ENCODE measurements around the gene ZIC1.

The ZIC1 gene

GRCh38 chr3:147388700-147389580 is 20.2 kb upstream of the ZIC1 start:
- H3K27ac Mint-ChIP-seq, result peak overlapping the region; percentile 32 to 95 (median 90)
- no peaks in the 10 kb centered on the region for H3K36me3 Mint-ChIP-seq (ENCODE audit: low read depth)
- H3K4me3 Mint-ChIP-seq, result peak overlapping the region; percentile 33 to 66 (median 62)
- H3K4me1 Mint-ChIP-seq, result peaks cover 41% of the 10 kb centered on the region
- TF ChIP-seq CTCF (IDR thresholded peaks at IDR 0.05; ENCODE audit: unreplicated experiment in 3 of 3), result no peak
- H3K27me3 Mint-ChIP-seq (ENCODE audit: low read depth), result peaks cover 100% of the 10 kb centered on the region
- H3K9me3 Mint-ChIP-seq, result peaks cover 3% of the 10 kb centered on the region

- H3K27ac Mint-ChIP-seq, result peak overlapping the region; percentile 32 to 95 (median 90)
Measured at GRCh38 chr3:147389717-147390116, 19.4 kb upstream of the ZIC1 start.

GRCh38 chr3:147390589-147391569 is 18.3 kb upstream of the ZIC1 start:
- no peaks in the 10 kb centered on the region for H3K9me3 Mint-ChIP-seq
- H3K36me3 Mint-ChIP-seq (ENCODE audit: low read depth), result no peaks in the 10 kb centered on the region
- H3K4me3 Mint-ChIP-seq, result peak overlapping the region; percentile 89 to 94 (median 91)
- H3K4me1 Mint-ChIP-seq, result peaks cover 56% of the 10 kb centered on the region
- peak overlapping the region; percentile 94 to 99 (median 98) for H3K27ac Mint-ChIP-seq
- TF ChIP-seq CTCF (IDR thresholded peaks at IDR 0.05; ENCODE audit: unreplicated experiment in 3 of 3), result no peak
- peaks cover 100% of the 10 kb centered on the region for H3K27me3 Mint-ChIP-seq (ENCODE audit: low read depth)

More at GRCh38 chr3:147389717-147390116, 19.4 kb upstream of the ZIC1 start:
- Mint-ChIP-seq H3K9me3 (peaks cover 3% of the 10 kb centered on the region), H3K4me1 (peaks cover 44% of the 10 kb centered on the region), H3K27me3 (ENCODE audit: low read depth) (peaks cover 100% of the 10 kb centered on the region), H3K36me3 (ENCODE audit: low read depth) (no peaks in the 10 kb centered on the region), H3K4me3 (peak overlapping the region; percentile 49 to 66 (median 60))
- TF ChIP-seq CTCF (IDR thresholded peaks at IDR 0.05; ENCODE audit: unreplicated experiment in 3 of 3), result no peak

- H3K27me3 Mint-ChIP-seq (ENCODE audit: low read depth), result peaks cover 99% of the 10 kb centered on the region
- H3K9me3 Mint-ChIP-seq, result peaks cover under 1% of the 10 kb centered on the region
- peak overlapping the region; percentile 89 to 94 (median 91) for H3K4me3 Mint-ChIP-seq
- peak in 2 of 3 experiments; percentile 21 to 48 for TF ChIP-seq CTCF (IDR thresholded peaks at IDR 0.05; ENCODE audit: unreplicated experiment in 3 of 3)
- H3K36me3 Mint-ChIP-seq (ENCODE audit: low read depth), result no peaks in the 10 kb centered on the region
- peaks cover 59% of the 10 kb centered on the region for H3K4me1 Mint-ChIP-seq
- H3K27ac Mint-ChIP-seq, result peak overlapping the region; percentile 94 to 99 (median 98)
Measured at GRCh38 chr3:147391781-147392624, 17.2 kb upstream of the ZIC1 start.

GRCh38 chr3:147392625-147392946 is 16.6 kb upstream of the ZIC1 start:
- no peaks in the 10 kb centered on the region for H3K36me3 Mint-ChIP-seq (ENCODE audit: low read depth)

More at GRCh38 chr3:147392625-147392946, 16.6 kb upstream of the ZIC1 start:
- no peak for TF ChIP-seq CTCF (IDR thresholded peaks at IDR 0.05; ENCODE audit: unreplicated experiment in 3 of 3)
- Mint-ChIP-seq H3K27ac (peak overlapping the region; percentile 94 to 99 (median 98)), H3K9me3 (peaks cover 2% of the 10 kb centered on the region), H3K4me3 (peak overlapping the region; percentile 89 to 94 (median 91)), H3K27me3 (ENCODE audit: low read depth) (peaks cover 99% of the 10 kb centered on the region), H3K4me1 (peaks cover 63% of the 10 kb centered on the region)
